Left lung (tissue), 10 donors: ENCODE measurements around the gene CPT1B. TPM values are rescaled to one million over a fixed set of nuclear protein-coding genes. Genes with fewer than 3 reads are reported as not detected.

Experiments used
- ATAC-seq: fragments of 200-7000 bp; cut with Tn5 transposase; one replicate; pipeline ENCODE4 v1.9.1; 2020; ENCODE audit warnings: moderate library complexity
- DNase-seq, 4 donors: peaks; one replicate each; pipeline ENCODE4 v3.0.0-alpha.2; 2013 to 2020
- H3K27ac ChIP-seq, 2 donors: fragments of 200-600 bp; sonication (generic) in 1 of 2; one replicate each; pipeline versions ENCODE4 v1.5.0 to v1.8.0; 2020 to 2021
- H3K27me3 ChIP-seq, 2 donors: fragments of 200-600 bp; sonication (generic) in 1 of 2; one replicate each; pipeline versions ENCODE4 v1.5.0 to v1.8.0; 2020 to 2021
- H3K36me3 ChIP-seq, 2 donors: fragments of 200-600 bp; sonication (generic) in 1 of 2; one replicate each; pipeline versions ENCODE4 v1.5.0 to v1.8.0; 2020 to 2021
- H3K4me1 ChIP-seq, 2 donors: fragments of 200-600 bp; one replicate each; pipeline ENCODE4 v1.8.0; 2021
- H3K4me3 ChIP-seq, 2 donors: fragments of 200-600 bp; sonication (generic) in 1 of 2; one replicate each; pipeline versions ENCODE4 v1.5.0 to v1.8.0; 2020 to 2021; ENCODE audit warnings: mild to moderate bottlenecking in 1 of 2
- H3K9me3 ChIP-seq, 2 donors: fragments of 200-600 bp; sonication (generic) in 1 of 2; one replicate each; pipeline versions ENCODE4 v1.5.0 to v1.8.0; 2020 to 2021
- intact Hi-C, 2 donors: fragments of 100-400 bp; cut with DNase I; formaldehyde crosslinking; loops; one replicate each; pipeline versions ENCODE4 v1.11.2 to v1.14.2; 2022
- polyA plus RNA-seq, 6 donors: library from polyadenylated mRNA; unstranded; fragments of 120-200 nt; gene quantifications; one replicate each; pipeline ENCODE4 v1.2.1, GENCODE V29; 2013; ENCODE audit not compliant: insufficient read length in 6 of 6
- total RNA-seq, 2 donors: library from RNA; stranded (reverse); fragmentation: NEBNext Ultra II Directional; extraction: Animal tissue kit (Norgen Biotek cat#: 25700); gene quantifications; one replicate each; pipeline ENCODE4 v1.2.1, GENCODE V29; 2021
- TF ChIP-seq, protein P1 (sequence below), 2 donors: fragments of 200-600 bp; sonication (generic) in 1 of 2; IDR thresholded peaks; one replicate each; pipeline versions ENCODE4 v1.5.0 to v1.8.0; 2021; ENCODE audit warnings: antibody characterized with exemption in 2 of 2
- donor health status: DM: no; HTN: yes; CAD: no.
- donor health status: DM: no; HTN: no; CAD: no.

Gene CPT1B
- total and polyA plus RNA-seq, 8 donors, result 9.8 to 20.0 (median 13.4) TPM

DNA sequence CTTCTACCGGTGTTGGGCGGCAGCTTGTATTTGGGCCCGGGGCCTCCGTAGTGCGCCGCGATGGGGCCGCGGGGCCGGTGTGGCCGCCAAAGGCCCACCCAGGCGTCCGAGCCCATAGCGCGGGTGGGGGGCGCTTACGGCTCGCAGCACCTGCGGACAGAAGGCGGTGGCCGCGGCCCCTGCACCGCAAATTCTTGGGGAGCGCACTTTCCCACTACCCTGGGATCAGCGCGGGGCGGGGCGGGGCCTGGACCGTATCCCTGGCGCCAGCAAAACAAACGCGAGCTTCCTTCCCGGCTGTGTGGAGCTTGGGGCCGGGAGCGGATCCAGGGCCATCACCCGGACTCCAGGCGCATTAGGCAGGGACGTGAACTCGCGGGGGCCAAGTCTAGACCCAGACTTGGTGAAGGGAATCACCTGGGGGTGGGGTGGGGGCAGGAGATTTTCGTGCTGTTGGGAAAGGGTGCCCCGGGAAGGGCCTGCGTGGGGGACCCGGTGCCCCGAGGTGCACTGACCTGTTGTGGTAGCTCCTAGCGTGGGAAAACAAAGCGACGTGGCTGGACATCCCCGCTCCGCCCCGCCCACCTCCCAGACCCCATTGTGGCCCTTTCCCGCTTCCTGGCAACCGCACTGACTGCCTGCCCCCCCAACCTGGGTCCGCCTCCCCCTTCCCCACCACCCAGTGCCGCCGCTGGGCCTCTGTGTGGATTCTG, 46.1 kb downstream of the CPT1B start:
- no peaks in the 10 kb centered on the region for H3K9me3 ChIP-seq
- H3K27me3 ChIP-seq, result no peaks in the 10 kb centered on the region
- peaks cover 0 to 20% of the 10 kb centered on the region in 2 donors for H3K36me3 ChIP-seq
- ATAC-seq, result peak; percentile 43
- peak overlapping the region; percentile 71 to 85 for H3K4me3 ChIP-seq
- peak; percentile 68 to 95 (median 85) for DNase-seq
- TF ChIP-seq, protein P1, sequence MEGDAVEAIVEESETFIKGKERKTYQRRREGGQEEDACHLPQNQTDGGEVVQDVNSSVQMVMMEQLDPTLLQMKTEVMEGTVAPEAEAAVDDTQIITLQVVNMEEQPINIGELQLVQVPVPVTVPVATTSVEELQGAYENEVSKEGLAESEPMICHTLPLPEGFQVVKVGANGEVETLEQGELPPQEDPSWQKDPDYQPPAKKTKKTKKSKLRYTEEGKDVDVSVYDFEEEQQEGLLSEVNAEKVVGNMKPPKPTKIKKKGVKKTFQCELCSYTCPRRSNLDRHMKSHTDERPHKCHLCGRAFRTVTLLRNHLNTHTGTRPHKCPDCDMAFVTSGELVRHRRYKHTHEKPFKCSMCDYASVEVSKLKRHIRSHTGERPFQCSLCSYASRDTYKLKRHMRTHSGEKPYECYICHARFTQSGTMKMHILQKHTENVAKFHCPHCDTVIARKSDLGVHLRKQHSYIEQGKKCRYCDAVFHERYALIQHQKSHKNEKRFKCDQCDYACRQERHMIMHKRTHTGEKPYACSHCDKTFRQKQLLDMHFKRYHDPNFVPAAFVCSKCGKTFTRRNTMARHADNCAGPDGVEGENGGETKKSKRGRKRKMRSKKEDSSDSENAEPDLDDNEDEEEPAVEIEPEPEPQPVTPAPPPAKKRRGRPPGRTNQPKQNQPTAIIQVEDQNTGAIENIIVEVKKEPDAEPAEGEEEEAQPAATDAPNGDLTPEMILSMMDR (IDR thresholded peaks at IDR 0.05), result no peak
- H3K4me1 ChIP-seq, result peaks cover under 1 to 75% of the 10 kb centered on the region in 2 donors
- peak overlapping the region; percentile 99 for H3K27ac ChIP-seq
- intact Hi-C loops, result no loop called here

DNA sequence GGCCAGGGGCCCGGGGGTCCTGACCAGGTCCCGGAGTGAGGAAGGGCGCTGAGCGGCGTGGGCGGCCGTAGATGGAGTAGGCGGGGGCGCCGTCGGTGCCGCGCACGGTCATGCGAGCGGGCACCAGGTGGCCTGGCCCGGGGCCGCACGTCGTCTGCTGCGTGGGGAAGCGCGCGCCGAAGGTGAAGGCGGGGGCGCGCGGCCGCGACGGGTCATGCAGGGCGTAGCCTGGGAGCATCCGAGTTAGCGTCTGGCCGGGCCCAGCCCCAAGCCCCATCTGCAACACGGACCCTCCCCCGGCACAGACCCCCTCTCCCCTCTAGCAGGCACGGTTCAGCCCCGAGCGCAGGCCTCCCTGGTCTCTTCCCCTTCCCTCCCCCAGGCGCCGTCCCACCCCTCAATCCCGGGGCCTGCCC, 46.7 kb downstream of the CPT1B start:
- Histone ChIP-seq H3K9me3 (no peaks in the 10 kb centered on the region), H3K27ac (peak overlapping the region; percentile 99), H3K4me3 (peak overlapping the region; percentile 71 to 85), H3K4me1 (peaks cover 6 to 75% of the 10 kb centered on the region in 2 donors), H3K36me3 (peaks cover 0 to 20% of the 10 kb centered on the region in 2 donors), H3K27me3 (no peaks in the 10 kb centered on the region)
- intact Hi-C loops, result no loop called here
- TF ChIP-seq, protein P1 (IDR thresholded peaks at IDR 0.05), result no peak
- DNase-seq (peak in 2 of 4 donors; percentile 78 to 94), ATAC-seq (peak; percentile 29)

- no peaks in the 10 kb centered on the region for H3K27me3 ChIP-seq
- TF ChIP-seq, protein P1 (IDR thresholded peaks at IDR 0.05), result no peak
- peak overlapping the region; percentile 71 to 85 for H3K4me3 ChIP-seq
- H3K9me3 ChIP-seq, result no peaks in the 10 kb centered on the region
- H3K36me3 ChIP-seq, result peaks cover 0 to 20% of the 10 kb centered on the region in 2 donors
- peak; percentile 54 to 99 (median 91) for DNase-seq
- intact Hi-C loops, result no loop called here
- H3K27ac ChIP-seq, result peak overlapping the region; percentile 99
- H3K4me1 ChIP-seq, result peaks cover 6 to 71% of the 10 kb centered on the region in 2 donors
- ATAC-seq, result peak; percentile 57
Observed at GRCh38 chr22:50530877-50531545, 47.2 kb downstream of the CPT1B start.

DNA sequence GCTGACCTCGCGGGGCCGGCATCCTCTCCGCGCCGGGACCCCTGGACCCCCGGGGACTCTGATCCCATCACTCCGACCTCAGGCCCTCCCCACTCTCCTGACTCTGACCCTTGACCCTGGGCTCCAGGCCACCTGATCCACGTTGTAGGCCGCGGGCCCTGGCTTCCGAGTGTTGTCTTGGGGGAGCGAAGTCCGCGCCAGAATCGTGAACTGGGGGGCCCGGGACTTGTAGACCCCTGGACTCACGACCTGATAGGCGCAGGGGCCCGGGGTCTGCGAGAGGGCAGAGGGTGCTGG, 47.7 kb downstream of the CPT1B start:
- H3K27me3 ChIP-seq, result no peaks in the 10 kb centered on the region
- DNase-seq (no peak), ATAC-seq (peak; percentile 0)
- TF ChIP-seq, protein P1 (IDR thresholded peaks at IDR 0.05), result no peak
- no peaks in the 10 kb centered on the region for H3K9me3 ChIP-seq
- intact Hi-C loops, result no loop called here
- peak overlapping the region; percentile 71 to 85 for H3K4me3 ChIP-seq
- H3K4me1 ChIP-seq, result peaks cover 6 to 66% of the 10 kb centered on the region in 2 donors
- peaks cover 0 to 20% of the 10 kb centered on the region in 2 donors for H3K36me3 ChIP-seq
- peak overlapping the region; percentile 99 for H3K27ac ChIP-seq

GRCh38 chr22:50529897-50530579, 48.2 kb downstream of the CPT1B start, which contains the start of gene TYMP:
TYMP (minus strand) TSS chr22:50530012; CDS start chr22:50529709, 303 bp downstream.
- no peaks in the 10 kb centered on the region for H3K9me3 ChIP-seq
- H3K36me3 ChIP-seq, result peaks cover 0 to 20% of the 10 kb centered on the region in 2 donors
- peaks cover 6 to 63% of the 10 kb centered on the region in 2 donors for H3K4me1 ChIP-seq
- ATAC-seq (peak; percentile 42), DNase-seq (peak; percentile 39 to 97 (median 84))
- H3K27me3 ChIP-seq, result no peaks in the 10 kb centered on the region
- peak within 1 kb of the TSS; percentile 99 for H3K27ac ChIP-seq
- TF ChIP-seq, protein P1 (IDR thresholded peaks at IDR 0.05), result no peak
- H3K4me3 ChIP-seq, result peak within 1 kb of the TSS; percentile 71 to 85
- intact Hi-C loops, result no loop called here
